NT2/D1 (cell line): ENCODE data around the gene DAAM1.

Source experiments
- SUZ12 ChIP-seq: IDR thresholded peaks from 2 replicates; pipeline ENCODE4 v1.6.1; 2011; ENCODE audit not compliant: insufficient read length, insufficient read depth; ENCODE audit errors: extremely low read depth
- ZNF274 ChIP-seq: IDR thresholded peaks from 2 replicates; pipeline ENCODE4 v1.6.1; 2011; ENCODE audit warnings: mild to moderate bottlenecking, low read depth, low read length

DNA sequence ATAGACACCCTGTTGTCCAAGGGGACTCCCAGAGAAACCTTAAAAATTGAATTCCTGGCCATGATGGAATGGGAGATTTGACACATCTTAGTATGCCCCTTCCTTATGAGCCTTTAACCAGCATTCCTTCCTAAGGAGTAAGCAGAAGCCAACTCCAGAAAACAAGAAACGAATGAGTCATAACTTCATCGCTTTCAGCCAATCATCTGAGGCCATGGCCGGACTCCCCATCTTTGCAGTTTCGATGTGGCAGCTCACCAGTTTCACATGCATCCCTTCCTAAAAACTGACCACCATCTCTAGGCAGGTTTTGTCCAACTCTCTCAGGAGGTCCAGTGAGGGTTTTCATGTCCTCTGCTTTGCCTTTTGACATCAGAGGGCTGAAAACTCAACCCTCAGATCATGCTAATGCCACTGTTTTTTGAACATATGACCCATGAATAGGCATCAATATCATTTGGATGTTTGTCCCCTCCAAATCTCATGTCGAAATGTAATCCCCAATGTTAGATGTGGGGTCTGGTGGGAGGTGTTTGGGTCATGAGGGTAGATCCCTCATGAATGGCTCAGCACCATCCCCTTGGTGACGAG, 19.9 kb downstream of the DAAM1 start:
- TF ChIP-seq SUZ12, result no peak
- TF ChIP-seq ZNF274, result no peak
